Right cardiac atrium (tissue), 5 donors: ENCODE data around the gene ZNF112. TPM values are rescaled to one million over a fixed set of nuclear protein-coding genes. Genes with fewer than 3 reads are reported as not detected.
"Not testable (repeated sequence)": the region's sequence is repeated elsewhere in the genome, so short reads cannot be mapped to it uniquely, and the experiment has no call there.

Source experiments
- ATAC-seq, 2 donors: fragments of 200-7000 bp; cut with Tn5 transposase; one replicate each; pipeline versions ENCODE4 v1.8.0 to v1.9.1; 2020; ENCODE audit warnings: moderate library complexity in 2 of 2, mild to moderate bottlenecking in 1 of 2
- DNase-seq, 3 donors: peaks; one replicate each; pipeline ENCODE4 v3.0.0-alpha.2; 2020
- H3K27ac ChIP-seq: one replicate; pipeline ENCODE4 v1.5.1; 2013; ENCODE audit warnings: mild to moderate bottlenecking, low read length, control low read depth, moderate library complexity
- H3K27me3 ChIP-seq: one replicate; pipeline ENCODE4 v1.6.1; 2013; ENCODE audit not compliant: control insufficient read depth, insufficient read depth
- H3K4me1 ChIP-seq: one replicate; pipeline ENCODE4 v1.6.1; 2013; ENCODE audit warnings: low read length; ENCODE audit not compliant: control insufficient read depth, insufficient read depth
- H3K4me3 ChIP-seq: one replicate; pipeline ENCODE4 v1.5.1; 2013; ENCODE audit warnings: low read length, control low read depth
- H3K9me3 ChIP-seq: one replicate; pipeline ENCODE4 v1.6.1; 2013; ENCODE audit warnings: low read length; ENCODE audit not compliant: control insufficient read depth
- WGBS: extraction: QIAGEN DNeasy Blood & Tissue Kit; methylation state at CpG from one replicate; pipeline ENCODE4 v1.1.7; 2013; 5-methylcytosine and 5-hydroxymethylcytosine counted together
- intact Hi-C, 4 donors: fragments of 100-400 bp; cut with DNase I; formaldehyde crosslinking; loops; one replicate each; pipeline versions ENCODE4 v1.11.0 to v1.14.0; 2022 to 2023
- polyA plus RNA-seq: library from polyadenylated mRNA; stranded (reverse); fragments of 200-250 nt; gene quantifications from one replicate; pipeline ENCODE4 v1.2.3, GENCODE V29; 2013
- total RNA-seq, 4 donors: library from RNA; stranded (reverse); fragmentation: NEBNext Ultra II Directional; extraction: Animal tissue kit (Norgen Biotek cat#: 25700); gene quantifications; one replicate each; pipeline ENCODE4 v1.2.1, GENCODE V29; 2021
- donor health status: healthy with polysubstance abuse.
- donor health status: DM: no; HTN: yes; CAD: no.
- donor health status: DM: no; HTN: no; CAD: no.
- donor health status: DM: no; HTN: yes; CAD: no; lungs with severe emphysema.
- donor health status: DM: yes; HTN: yes; CAD: no.

Gene ZNF112
- total and polyA plus RNA-seq, 5 donors, result 2.6 to 7.3 (median 5.3) TPM

GRCh38 chr19:44334639-44335038 lies 21.8 kb downstream of the ZNF112 start:
- H3K4me3 ChIP-seq, ATAC-seq, DNase-seq, intact Hi-C loops, H3K27me3 ChIP-seq, H3K4me1 ChIP-seq, H3K27ac ChIP-seq: not testable (repeated sequence)
- 82% methylated on average over 3 of the region's 3 CpGs for WGBS
- peaks cover 23% of the 10 kb centered on the region for H3K9me3 ChIP-seq

- Histone ChIP-seq H3K9me3 (peaks cover 24% of the 10 kb centered on the region), H3K4me1 (no peaks in the 10 kb centered on the region), H3K4me3 (no peak overlapping the region), H3K27me3 (no peaks in the 10 kb centered on the region), H3K27ac (no peak overlapping the region)
- DNase-seq, result no peak
- intact Hi-C loops, result no loop called here
- 98% methylated on average over 1 of the region's 1 CpG for WGBS
- ATAC-seq, result no peak
Observed at GRCh38 chr19:44332145-44332544, 24.3 kb downstream of the ZNF112 start.

GRCh38 chr19:44315883-44316282 lies 40.6 kb downstream of the ZNF112 start:
- Histone ChIP-seq H3K27ac (no peak overlapping the region), H3K4me3 (no peak overlapping the region), H3K4me1 (no peaks in the 10 kb centered on the region), H3K27me3 (no peaks in the 10 kb centered on the region), H3K9me3 (no peaks in the 10 kb centered on the region)
- intact Hi-C loops, result no loop called here
- DNase-seq (no peak), ATAC-seq (no peak)
- WGBS, result 86% methylated on average over 2 of the region's 2 CpGs

- DNase-seq (no peak), ATAC-seq (no peak)
- no peaks in the 10 kb centered on the region for H3K9me3 ChIP-seq
- H3K27me3 ChIP-seq, result no peaks in the 10 kb centered on the region
- no peak overlapping the region for H3K4me3 ChIP-seq
- no peak overlapping the region for H3K27ac ChIP-seq
- 98% methylated on average over 1 of the region's 1 CpG for WGBS
- H3K4me1 ChIP-seq, result no peaks in the 10 kb centered on the region
- intact Hi-C loops, result no loop called here
Observed at GRCh38 chr19:44313231-44313630, 43.2 kb downstream of the ZNF112 start.

- intact Hi-C loops, result no loop called here
- Histone ChIP-seq H3K27me3 (no peaks in the 10 kb centered on the region), H3K27ac (no peak overlapping the region), H3K4me1 (no peaks in the 10 kb centered on the region), H3K4me3 (no peak overlapping the region), H3K9me3 (no peaks in the 10 kb centered on the region)
- WGBS, result 86% methylated on average over 3 of the region's 3 CpGs
- ATAC-seq, result no peak
- no peak for DNase-seq
Observed at GRCh38 chr19:44308011-44308410, 48.5 kb downstream of the ZNF112 start.

- ATAC-seq, result no peak
- 88% methylated on average over 15 of the region's 15 CpGs for WGBS
- DNase-seq, result peak in 1 of 3 donors; percentile 30
- Histone ChIP-seq H3K27ac (no peak overlapping the region), H3K4me3 (no peak overlapping the region), H3K27me3 (no peaks in the 10 kb centered on the region), H3K9me3 (no peaks in the 10 kb centered on the region), H3K4me1 (no peaks in the 10 kb centered on the region)
- intact Hi-C loops, result no loop called here
Observed at GRCh38 chr19:44306283-44306682, 50.2 kb downstream of the ZNF112 start.

- DNase-seq, result no peak
- H3K27me3 ChIP-seq, result no peaks in the 10 kb centered on the region
- 90% methylated on average over 4 of the region's 4 CpGs for WGBS
- no peaks in the 10 kb centered on the region for H3K9me3 ChIP-seq
- no peak overlapping the region for H3K27ac ChIP-seq
- no peak for ATAC-seq
- intact Hi-C loops, result no loop called here
- no peaks in the 10 kb centered on the region for H3K4me1 ChIP-seq
- peak overlapping the region; percentile 81 for H3K4me3 ChIP-seq
Observed at GRCh38 chr19:44305457-44305856, 51.0 kb downstream of the ZNF112 start.

- Histone ChIP-seq H3K4me3 (peak within 1 kb of the TSS; percentile 81), H3K27me3 (no peaks in the 10 kb centered on the region), H3K27ac (peak within 1 kb of the TSS; percentile 22), H3K9me3 (no peaks in the 10 kb centered on the region), H3K4me1 (no peaks in the 10 kb centered on the region)
- ATAC-seq, result peak; percentile 100
- under 1% methylated on average over 31 of the region's 31 CpGs for WGBS
- peak; percentile 94 to 96 (median 95) for DNase-seq
- intact Hi-C loops, result no loop called here
Observed at GRCh38 chr19:44304659-44305193, 51.8 kb downstream of the ZNF112 start, which contains the start of gene ZNF235. Gene ZNF235 (minus strand): TSS chr19:44305025. CDS start chr19:44303404, 1,621 bp downstream.

- no peaks in the 10 kb centered on the region for H3K9me3 ChIP-seq
- no peaks in the 10 kb centered on the region for H3K27me3 ChIP-seq
- intact Hi-C loops, result no loop called here
- peak overlapping the region; percentile 81 for H3K4me3 ChIP-seq
- 3% methylated on average over 11 of the region's 11 CpGs for WGBS
- H3K27ac ChIP-seq, result no peak overlapping the region
- no peaks in the 10 kb centered on the region for H3K4me1 ChIP-seq
- ATAC-seq (peak in 1 of 2 donors; percentile 28), DNase-seq (no peak)
Observed at GRCh38 chr19:44303976-44304568, 52.4 kb downstream of the ZNF112 start.

- Histone ChIP-seq H3K4me3 (no peak overlapping the region), H3K9me3 (no peaks in the 10 kb centered on the region), H3K4me1 (no peaks in the 10 kb centered on the region), H3K27me3 (no peaks in the 10 kb centered on the region), H3K27ac (no peak overlapping the region)
- intact Hi-C loops, result no loop called here
- ATAC-seq (no peak), DNase-seq (no peak)
- 68% methylated on average over 4 of the region's 4 CpGs for WGBS
Observed at GRCh38 chr19:44303320-44303719, 53.2 kb downstream of the ZNF112 start.

GRCh38 chr19:44284968-44285367 lies 71.5 kb downstream of the ZNF112 start:
- Histone ChIP-seq H3K27me3 (no peaks in the 10 kb centered on the region), H3K4me1 (no peaks in the 10 kb centered on the region), H3K4me3 (no peak overlapping the region), H3K9me3 (peaks cover 12% of the 10 kb centered on the region), H3K27ac (no peak overlapping the region)
- no peak for ATAC-seq
- WGBS, result 77% methylated on average over 4 of the region's 4 CpGs
- intact Hi-C loops, result no loop called here
- DNase-seq, result no peak
